Type B pancreatic cell (in vitro differentiated cells): ENCODE data around the gene TNFRSF8. TPM values are rescaled to one million over a fixed set of nuclear protein-coding genes. Genes with fewer than 3 reads are reported as not detected.
"Not testable (repeated sequence)": the region's sequence is repeated elsewhere in the genome, so short reads cannot be mapped to it uniquely, and the experiment has no call there.

Experiments used
- DNase-seq: peaks from one replicate; pipeline ENCODE4 v3.0.0; 2021; ENCODE audit warnings: mixed read lengths; ENCODE audit not compliant: unreplicated experiment; ENCODE audit errors: extremely low spot score
- H3K27ac Mint-ChIP-seq: 2 replicates; pipeline ENCODE4 v1.8.0; 2021; ENCODE audit warnings: mild to moderate bottlenecking, mixed read lengths
- H3K27me3 Mint-ChIP-seq: 2 replicates; pipeline ENCODE4 v1.8.0; 2021; ENCODE audit warnings: mixed read lengths
- H3K36me3 Mint-ChIP-seq: 2 replicates; pipeline ENCODE4 v1.8.0; 2021; ENCODE audit warnings: mixed read lengths
- H3K4me1 Mint-ChIP-seq: one replicate; pipeline ENCODE4 v1.8.0; 2021; ENCODE audit warnings: mixed read lengths; ENCODE audit not compliant: unreplicated experiment
- H3K4me3 Mint-ChIP-seq: 2 replicates; pipeline ENCODE4 v1.8.0; 2021; ENCODE audit warnings: mild to moderate bottlenecking, mixed read lengths
- H3K9me3 Mint-ChIP-seq: 2 replicates; pipeline ENCODE4 v1.8.0; 2021; ENCODE audit warnings: mixed read lengths
- CTCF ChIP-seq: fragments of 200-600 bp; sonication (generic); conservative IDR thresholded peaks from 2 replicates; pipeline ENCODE4 v1.5.0; 2021; ENCODE audit warnings: antibody characterized with exemption, mild to moderate bottlenecking
- total RNA-seq: library from RNA; stranded (reverse); gene quantifications from 2 replicates; pipeline ENCODE4 v1.2.1, GENCODE V29; 2021; ENCODE audit warnings: low replicate concordance

The TNFRSF8 gene
- total RNA-seq, 1 donor from 2014 or later, result 0.07 TPM

- Mint-ChIP-seq H3K4me3 (no peak overlapping the region), H3K27ac (peak overlapping the region; percentile 54), H3K9me3 (no peaks in the 10 kb centered on the region), H3K4me1 (peaks cover 11% of the 10 kb centered on the region), H3K36me3 (no peaks in the 10 kb centered on the region), H3K27me3 (peaks cover 4% of the 10 kb centered on the region)
- DNase-seq, result no peak
- TF ChIP-seq CTCF, result no peak
Measured at GRCh38 chr1:12035312-12035711, 27.8 kb upstream of the TNFRSF8 start.

GRCh38 chr1:12037486-12038355 lies 25.4 kb upstream of the TNFRSF8 start:
- TF ChIP-seq CTCF, result no peak
- Mint-ChIP-seq H3K9me3 (no peaks in the 10 kb centered on the region), H3K27me3 (peaks cover 4% of the 10 kb centered on the region), H3K4me1 (peaks cover 15% of the 10 kb centered on the region), H3K36me3 (no peaks in the 10 kb centered on the region), H3K4me3 (no peak overlapping the region), H3K27ac (no peak overlapping the region)
- DNase-seq, result no peak

GRCh38 chr1:12038356-12039163 lies 24.5 kb upstream of the TNFRSF8 start:
- peaks cover 4% of the 10 kb centered on the region for H3K27me3 Mint-ChIP-seq
- no peak overlapping the region for H3K4me3 Mint-ChIP-seq
- TF ChIP-seq CTCF, result no peak
- peaks cover 15% of the 10 kb centered on the region for H3K4me1 Mint-ChIP-seq
- no peaks in the 10 kb centered on the region for H3K9me3 Mint-ChIP-seq
- no peak for DNase-seq
- no peaks in the 10 kb centered on the region for H3K36me3 Mint-ChIP-seq
- peak overlapping the region; percentile 39 for H3K27ac Mint-ChIP-seq

- H3K27me3 Mint-ChIP-seq, result peaks cover 4% of the 10 kb centered on the region
- no peak overlapping the region for H3K4me3 Mint-ChIP-seq
- no peaks in the 10 kb centered on the region for H3K9me3 Mint-ChIP-seq
- H3K36me3 Mint-ChIP-seq, result no peaks in the 10 kb centered on the region
- no peak for TF ChIP-seq CTCF
- peaks cover 15% of the 10 kb centered on the region for H3K4me1 Mint-ChIP-seq
- no peak for DNase-seq
- no peak overlapping the region for H3K27ac Mint-ChIP-seq
Measured at GRCh38 chr1:12039164-12039525, 24.0 kb upstream of the TNFRSF8 start.

GRCh38 chr1:12039824-12040456 lies 23.2 kb upstream of the TNFRSF8 start:
- not testable (repeated sequence) for DNase-seq, H3K27me3 Mint-ChIP-seq, H3K27ac Mint-ChIP-seq, H3K36me3 Mint-ChIP-seq, H3K4me3 Mint-ChIP-seq, H3K9me3 Mint-ChIP-seq
- H3K4me1 Mint-ChIP-seq, result peaks cover 20% of the 10 kb centered on the region
